HG03558 (cell line): ENCODE results near the gene URM1.
"Not testable (repeated sequence)": the region's sequence is repeated elsewhere in the genome, so short reads cannot be mapped to it uniquely, and the experiment has no call there.

Experiments used
- ATAC-seq: cut with Tn5 transposase; IDR thresholded peaks from one replicate; pipeline ENCODE4 v1.9.1; 2021; ENCODE audit warnings: moderate number of reproducible peaks; ENCODE audit not compliant: unreplicated experiment; ENCODE audit errors: extremely low read depth

The URM1 gene

DNA sequence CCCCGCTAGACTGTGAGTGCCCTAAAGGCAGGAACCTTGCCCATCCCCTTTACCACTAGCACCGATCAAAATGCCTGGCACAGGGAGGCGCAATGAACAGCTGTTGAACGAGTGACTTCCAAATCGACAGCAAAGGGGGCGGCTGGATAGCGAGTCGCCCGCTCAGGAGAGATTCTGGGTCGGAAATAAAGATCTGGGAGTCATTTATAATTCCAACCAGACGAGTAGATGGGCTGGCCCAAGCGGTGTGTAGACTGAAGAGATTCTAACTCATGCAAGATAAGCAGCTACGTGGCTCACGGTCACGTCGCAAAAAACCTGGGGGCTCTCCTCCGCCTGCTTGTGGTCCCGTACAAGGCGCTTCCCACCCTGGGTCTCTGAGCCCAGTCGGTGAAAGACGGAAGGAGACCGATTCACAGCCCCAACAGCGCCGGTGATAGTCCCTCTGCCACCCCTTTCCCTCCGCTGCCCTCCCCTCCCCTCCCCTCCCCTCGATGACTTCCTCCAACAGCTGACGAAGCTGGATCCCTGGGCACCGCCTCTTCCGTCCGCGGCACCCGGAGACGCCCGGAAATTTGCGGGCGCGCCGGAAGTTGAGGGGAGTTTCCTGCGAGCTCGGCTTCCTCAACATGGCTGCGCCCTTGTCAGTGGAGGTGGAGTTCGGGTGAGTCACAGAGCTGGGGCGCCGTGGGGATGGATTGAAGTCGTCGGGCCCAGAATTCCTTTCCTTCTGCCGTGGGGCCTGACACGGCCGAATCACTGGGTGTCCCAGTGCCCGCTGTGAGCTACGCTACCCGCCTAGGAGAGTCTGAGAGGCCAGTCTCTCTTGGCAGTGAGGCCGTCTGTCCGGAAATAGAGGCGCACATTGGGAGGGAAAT lies at the start of gene URM1:
Gene URM1, plus strand, starts transcription at position 623 of the 878 bp plus-strand sequence. Its CDS starts 7 bp downstream, at position 630.
- peak; percentile 61 for ATAC-seq

DNA sequence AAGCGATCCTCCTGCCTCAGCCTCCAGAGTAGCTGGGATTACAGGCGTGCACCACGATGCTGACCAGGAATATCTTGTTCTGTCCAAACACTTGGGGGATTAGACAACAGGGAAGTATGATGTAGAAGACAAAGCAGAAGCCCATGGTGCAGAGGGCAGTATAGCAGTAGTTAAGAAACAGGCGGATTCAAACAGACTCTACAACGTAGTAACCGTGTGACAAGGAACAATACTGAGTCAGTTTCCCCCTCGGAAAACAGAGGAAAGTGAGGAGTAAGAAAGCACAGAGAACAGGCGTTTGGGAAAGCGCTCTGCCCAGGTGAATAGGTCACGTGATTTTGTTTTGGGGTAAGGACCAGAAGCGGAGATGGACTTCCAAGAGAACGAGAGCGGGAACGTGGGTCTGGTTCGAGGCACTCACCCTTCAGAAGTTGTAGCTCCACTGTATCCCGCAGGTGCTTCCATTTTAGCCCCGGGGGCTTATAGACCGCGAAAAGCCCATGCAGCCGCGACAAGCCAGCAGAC lies 49.2 kb upstream of the URM1 start:
- no peak for ATAC-seq

GRCh38 chr9:128322404-128323211 lies 48.6 kb upstream of the URM1 start, which contains the start of the genes COQ4 and TRUB2:
Gene COQ4 (plus strand): TSS chr9:128322839. CDS start chr9:128322859, 20 bp downstream.
Gene TRUB2 (minus strand): TSS chr9:128322447. CDS start chr9:128322408, 39 bp downstream.
- ATAC-seq: peak; percentile 63

DNA sequence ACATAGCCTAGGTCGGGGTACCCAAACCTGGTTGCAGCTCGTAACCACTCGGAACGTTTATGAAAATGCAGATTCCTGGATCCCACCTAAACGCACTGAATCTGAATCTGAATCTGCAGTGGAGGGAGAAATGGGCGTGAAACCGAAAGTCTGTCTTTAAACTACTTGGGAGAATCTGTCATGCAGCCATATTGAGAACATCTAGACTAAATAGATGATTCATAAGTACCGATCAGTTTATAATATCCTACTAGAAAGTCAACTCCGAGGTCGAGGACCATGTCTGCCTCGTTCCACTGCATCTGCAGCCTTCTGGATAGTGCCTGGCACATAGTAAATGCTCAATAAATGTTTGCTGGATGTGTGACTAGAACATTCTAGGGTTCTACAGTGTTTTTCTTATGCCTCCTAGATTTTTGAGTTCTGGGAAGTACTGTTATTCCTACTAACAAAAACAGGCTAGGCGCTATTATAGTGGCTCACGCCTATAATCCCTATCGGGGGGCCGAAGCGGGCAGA lies 47.9 kb upstream of the URM1 start:
- no peak for ATAC-seq

GRCh38 chr9:128323791-128324190 lies 47.4 kb upstream of the URM1 start:
- no peak for ATAC-seq

DNA sequence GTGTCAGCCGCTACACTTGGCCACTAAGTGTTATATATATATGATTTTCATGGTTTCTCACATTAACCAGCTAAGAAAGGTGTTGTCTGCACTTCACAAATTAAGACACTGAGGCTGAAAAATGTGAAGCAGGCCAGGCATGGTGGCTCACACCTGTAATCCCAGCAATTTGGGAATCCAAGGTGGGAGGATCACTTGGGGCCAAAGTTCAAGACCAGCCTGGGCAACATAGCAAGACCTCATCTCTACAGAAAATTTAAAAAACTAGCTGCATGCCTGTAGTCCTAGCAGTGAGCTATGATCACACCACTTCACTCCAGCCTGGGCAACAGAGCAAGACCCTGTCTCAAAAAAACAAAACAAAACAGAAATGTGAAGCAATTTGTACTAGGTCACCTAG lies 46.8 kb upstream of the URM1 start:
- no peak for ATAC-seq

DNA sequence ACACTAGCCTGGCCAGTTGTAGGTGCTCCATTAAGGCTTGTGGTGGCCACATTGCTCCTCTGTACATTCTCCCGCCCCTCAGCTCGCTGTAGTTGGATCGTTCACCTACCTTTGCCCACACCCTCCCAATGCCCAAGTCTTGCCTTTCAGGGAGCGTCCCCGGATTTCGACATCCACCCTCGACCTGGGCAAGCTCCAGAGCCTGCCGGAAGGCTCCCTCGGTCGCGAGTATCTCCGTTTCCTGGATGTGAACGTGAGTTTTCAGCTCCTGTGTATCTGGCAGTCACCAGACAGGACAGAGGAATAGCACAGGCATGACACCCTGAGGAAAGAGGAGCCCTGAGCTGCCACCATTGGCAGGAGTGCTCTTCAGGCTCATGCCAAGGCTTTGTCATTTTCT lies 45.5 kb upstream of the URM1 start:
- no peak for ATAC-seq

DNA sequence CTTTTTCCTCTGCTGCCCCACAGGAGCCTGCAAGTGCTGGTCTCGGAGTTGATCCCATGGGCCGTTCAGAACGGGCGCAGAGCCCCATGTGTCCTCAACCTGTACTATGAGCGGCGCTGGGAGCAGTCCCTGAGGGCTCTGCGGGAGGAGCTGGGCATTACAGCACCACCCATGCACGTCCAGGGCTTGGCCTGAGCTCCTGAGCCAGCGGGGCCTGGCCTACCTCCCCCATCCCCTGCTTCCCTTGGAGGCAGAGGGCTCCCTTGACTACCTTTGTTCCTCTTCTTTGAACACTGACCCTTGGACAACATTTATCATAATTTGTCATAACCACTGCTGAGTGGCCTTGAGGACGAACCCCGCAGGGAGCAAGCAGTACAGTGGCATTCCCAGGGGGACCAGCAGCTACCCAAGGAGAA lies 37.7 kb upstream of the URM1 start:
- ATAC-seq: no peak

DNA sequence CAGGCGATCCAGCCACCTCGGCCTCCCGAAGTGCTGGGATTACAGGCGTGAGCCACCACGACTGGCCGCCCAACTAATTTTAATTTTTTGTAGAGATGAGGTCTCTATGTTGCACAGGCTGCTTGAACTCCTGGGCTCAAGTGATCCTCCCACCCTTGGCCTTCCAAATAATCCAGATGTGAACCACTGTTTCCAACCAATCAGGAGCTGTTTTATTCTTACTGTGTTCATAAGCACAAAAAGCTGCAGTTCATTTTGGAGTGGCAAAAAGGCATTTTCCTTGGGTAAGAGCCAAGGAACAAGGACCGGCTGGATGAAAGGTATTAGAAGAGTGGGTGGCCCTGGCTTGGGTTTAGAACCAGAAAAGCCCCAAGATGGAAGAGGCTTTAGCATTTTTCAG lies 36.0 kb upstream of the URM1 start:
- ATAC-seq: no peak

GRCh38 chr9:128335914-128336313 lies 35.3 kb upstream of the URM1 start:
- no peak for ATAC-seq

GRCh38 chr9:128337936-128338335 lies 33.2 kb upstream of the URM1 start:
- ATAC-seq: no peak

DNA sequence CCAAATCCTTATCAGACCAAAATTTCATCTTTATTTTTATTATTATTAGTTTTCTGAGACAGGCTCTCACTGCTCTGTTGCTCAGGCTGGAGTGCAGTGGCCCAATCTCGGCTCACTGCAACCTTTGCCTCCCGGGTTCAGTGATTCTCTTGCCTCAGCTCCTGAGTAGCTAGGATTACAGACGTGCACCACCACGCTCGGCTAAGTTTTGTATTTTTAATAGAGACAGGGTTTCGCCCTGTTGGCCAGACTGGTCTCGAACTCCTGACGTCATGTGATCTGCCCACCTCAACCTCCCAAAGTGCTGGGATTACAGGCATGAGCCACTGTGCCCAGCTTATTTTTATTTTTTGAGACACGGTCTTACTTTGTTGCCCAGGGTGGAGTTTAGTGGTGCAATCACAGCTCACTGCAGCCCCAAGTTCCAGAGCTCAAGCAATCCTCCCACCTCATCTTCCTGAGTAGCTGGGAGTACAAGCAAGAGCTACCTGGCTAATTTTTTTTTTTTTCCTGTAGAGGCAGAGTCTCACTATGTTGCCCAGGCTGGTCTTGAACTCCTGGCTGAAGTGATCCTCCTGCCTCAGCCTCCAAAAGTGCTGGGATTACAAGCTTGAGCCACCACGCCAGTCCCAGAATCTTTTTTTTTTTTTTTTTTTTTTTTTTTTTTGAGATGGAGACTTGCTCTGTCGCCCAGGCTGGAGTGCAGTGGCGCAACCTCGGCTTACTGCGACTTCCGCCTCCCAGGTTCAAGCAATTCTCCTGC lies 32.1 kb upstream of the URM1 start:
- not testable (repeated sequence) for ATAC-seq

DNA sequence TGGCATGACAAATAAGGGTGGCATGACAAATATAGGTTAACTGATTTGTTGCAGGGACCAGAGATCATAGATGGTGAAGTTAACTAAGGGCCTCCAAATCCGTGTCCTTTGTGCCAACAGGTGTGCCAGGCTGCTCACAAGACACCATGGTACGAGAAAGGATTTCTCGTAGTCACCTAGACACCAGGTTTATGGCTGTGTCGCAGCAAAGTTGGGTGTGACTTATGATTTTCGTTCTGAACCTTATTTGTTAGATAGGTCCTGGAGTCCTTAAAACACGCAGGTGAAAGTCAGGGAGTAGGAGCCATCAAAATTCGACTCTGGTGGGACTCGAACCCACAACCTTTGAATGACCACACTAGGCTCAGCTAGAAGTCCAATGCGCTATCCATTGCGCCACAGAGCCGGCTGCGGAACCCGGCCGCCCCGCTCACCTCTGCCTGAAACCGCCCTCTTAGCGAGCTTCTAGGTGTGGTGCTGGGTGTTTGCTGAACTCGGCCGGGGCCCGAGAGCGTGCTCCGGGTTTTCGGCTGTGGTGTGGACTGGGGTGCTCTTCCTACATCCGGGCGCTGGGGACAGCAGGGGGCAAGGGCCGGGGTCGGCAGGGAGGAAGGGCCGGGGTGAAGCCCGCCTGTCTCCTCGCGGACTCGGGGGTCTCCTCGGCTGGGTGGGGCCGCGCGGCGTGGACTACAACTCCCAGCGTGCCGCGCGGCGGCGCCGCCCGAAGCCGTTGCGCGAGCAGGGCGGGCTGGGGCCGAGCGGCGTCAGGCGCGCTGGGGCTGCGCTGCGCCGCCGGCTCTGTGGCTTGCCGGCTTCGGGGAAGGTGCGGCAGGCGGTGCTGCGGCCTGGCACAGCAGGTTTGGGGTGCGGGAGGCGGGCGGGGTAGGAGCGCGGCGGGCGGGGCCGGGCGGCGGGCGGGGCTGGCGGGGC lies 31.1 kb upstream of the URM1 start, which contains the start of gene SLC27A4:
Gene SLC27A4, plus strand, starts transcription at position 767 of the 930 bp plus-strand sequence. CDS start 2,606 bp downstream, outside the sequence.
- no peak for ATAC-seq

- no peak for ATAC-seq
Measured at GRCh38 chr9:128340691-128341434, 30.3 kb upstream of the URM1 start.

DNA sequence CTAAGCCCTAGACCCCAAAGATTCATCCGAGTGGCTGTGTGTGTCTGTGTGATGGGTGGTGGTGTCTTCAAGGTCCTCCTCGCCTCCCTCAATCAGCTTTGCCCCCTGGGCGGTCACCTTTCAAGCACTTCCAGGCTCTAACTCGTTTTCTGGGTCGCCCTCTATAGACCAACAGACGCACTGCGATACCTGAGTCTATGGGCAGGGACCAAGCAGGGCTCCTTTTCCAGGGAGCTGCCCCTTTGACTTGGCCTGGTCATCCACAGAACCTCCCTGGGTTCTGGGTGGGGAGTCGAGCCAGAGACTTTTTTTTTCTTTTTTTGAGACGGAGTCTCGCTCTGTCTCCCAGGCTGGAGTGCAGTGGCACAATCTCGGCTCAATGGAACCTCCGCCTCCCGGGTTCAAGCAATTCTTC lies 29.7 kb upstream of the URM1 start:
- no peak for ATAC-seq

DNA sequence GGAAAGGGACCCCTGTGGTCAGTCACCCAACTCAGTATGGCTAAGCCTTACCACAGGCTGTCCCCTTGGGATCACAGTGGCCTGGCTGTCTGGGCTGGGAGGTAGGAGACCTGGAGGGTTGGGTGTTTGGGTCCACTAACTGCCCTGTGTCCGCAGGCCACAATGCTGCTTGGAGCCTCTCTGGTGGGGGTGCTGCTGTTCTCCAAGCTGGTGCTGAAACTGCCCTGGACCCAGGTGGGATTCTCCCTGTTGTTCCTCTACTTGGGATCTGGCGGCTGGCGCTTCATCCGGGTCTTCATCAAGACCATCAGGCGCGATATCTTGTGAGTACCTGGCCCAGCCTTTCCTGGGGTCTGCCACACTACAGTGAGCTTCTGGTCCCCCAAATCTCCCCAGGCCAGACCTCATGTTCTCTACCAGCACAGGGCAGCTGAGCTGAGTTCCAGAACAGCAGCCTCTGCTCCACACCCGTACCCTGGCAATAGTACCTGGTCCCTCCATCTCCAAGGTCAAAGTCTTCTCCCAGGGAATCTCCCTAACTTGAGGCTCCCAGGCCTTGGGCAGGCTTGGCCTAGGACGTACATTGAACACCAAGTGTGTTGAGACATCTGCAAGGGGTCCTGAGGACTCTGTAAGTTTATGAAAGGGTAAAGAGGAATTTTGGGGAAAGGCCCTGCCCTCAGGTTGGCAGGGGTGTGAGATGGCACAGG lies 28.0 kb upstream of the URM1 start:
- no peak for ATAC-seq

DNA sequence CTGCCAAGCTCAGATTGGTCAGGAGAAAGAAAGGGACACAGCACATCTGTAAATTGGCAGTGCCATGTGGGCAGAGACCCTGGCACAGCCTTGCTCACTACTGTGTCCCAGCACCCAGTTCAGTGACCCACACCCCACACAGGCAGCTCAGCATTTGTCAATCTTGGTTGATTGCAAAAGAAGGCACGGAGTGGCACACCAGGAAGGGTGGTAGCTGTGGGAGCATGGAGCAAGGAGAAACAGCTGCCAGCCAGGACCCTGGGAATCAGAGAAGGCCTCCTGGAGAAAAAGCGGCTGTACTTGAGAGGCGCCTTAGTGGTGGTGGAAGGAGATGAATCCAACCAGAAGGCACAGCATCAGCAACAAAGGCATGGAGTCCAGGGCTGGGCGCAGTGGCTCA lies 27.3 kb upstream of the URM1 start:
- ATAC-seq: no peak
